GM13977 (cell line): ENCODE data around the gene LPP.

Source experiments
- DNase-seq: peaks from one replicate; pipeline ENCODE4 v3.0.0; 2012; ENCODE audit warnings: low spot score
- CTCF ChIP-seq: IDR thresholded peaks from 2 replicates; pipeline ENCODE4 v1.5.1; 2012; ENCODE audit warnings: mild to moderate bottlenecking, control low read depth; ENCODE audit not compliant: insufficient read depth; ENCODE audit errors: extremely low read depth, missing control alignments
- in situ Hi-C: fragments of 300-500 bp; cut with MboI; formaldehyde crosslinking; loops from one replicate; pipeline ENCODE4 v1.12.0; 2022; ENCODE audit warnings: low sequenced_read_pairs, low pct_unique_long_range_greater_than_20kb, mixed read lengths, inconsistent platforms; ENCODE audit not compliant: unreplicated experiment

Gene LPP

GRCh38 chr3:188510366-188510765, 356.4 kb downstream of the LPP start:
- in situ Hi-C loops: no loop called here
- no peak for TF ChIP-seq CTCF
- DNase-seq: no peak

DNA sequence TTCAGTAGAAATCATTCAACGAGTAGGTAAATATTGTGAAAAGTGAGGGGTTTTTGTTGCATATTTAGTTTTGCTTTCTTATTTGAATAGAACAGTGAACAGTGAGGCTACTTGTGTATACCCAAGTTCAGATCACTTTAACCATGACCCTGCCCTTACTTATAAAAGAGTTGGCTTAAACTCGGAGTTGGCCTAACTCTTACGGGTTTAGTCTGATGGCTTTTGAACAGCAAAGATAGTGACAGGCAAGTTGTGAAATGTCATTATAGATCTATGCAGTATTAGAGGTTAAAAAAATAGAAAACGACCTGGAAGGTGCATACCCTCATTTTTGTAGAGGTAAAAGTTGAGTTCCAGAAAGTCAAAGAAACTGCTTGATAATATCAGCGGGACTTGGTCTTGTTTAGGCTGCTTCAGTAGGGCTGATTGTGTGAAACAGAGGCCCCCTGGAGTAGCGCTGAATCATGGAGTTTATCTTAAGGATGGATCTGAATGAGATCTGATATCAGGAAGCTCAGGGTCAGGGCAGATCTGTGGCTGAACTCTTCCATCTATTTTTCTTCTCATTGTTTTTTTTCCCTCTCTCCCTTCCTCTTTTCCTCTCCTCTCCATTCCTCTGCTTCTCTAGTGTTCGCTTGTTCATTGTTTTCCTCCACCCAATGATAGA, 359.8 kb downstream of the LPP start:
- in situ Hi-C loops: no loop called here
- TF ChIP-seq CTCF: no peak
- DNase-seq: no peak

DNA sequence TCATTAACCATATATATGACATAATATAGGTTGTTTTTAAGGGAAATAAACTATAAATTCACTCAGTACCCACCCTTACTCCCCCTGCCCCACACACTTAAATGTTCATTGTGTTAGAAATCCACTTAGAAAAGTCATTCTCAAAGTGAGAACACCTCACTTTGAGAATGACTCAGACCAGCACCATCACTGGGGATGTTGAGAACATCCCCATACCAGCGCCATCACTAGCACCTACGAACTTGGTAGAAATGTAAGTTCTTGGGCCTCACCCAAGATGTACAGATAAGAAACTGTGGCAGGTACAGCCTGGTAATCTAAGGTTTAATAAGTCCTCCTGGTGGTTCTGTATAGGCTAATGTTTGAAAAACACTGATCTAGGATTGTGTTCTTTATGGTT, 362.6 kb downstream of the LPP start:
- in situ Hi-C loops: no loop called here
- DNase-seq: no peak
- no peak for TF ChIP-seq CTCF

GRCh38 chr3:188518416-188518815, 364.5 kb downstream of the LPP start:
- in situ Hi-C loops: no loop called here

GRCh38 chr3:188518835-188519452, 365.0 kb downstream of the LPP start:
- in situ Hi-C loops: no loop called here
- no peak for DNase-seq
- TF ChIP-seq CTCF: no peak

More at GRCh38 chr3:188518416-188518815, 364.5 kb downstream of the LPP start:
- no peak for DNase-seq
- TF ChIP-seq CTCF: no peak

DNA sequence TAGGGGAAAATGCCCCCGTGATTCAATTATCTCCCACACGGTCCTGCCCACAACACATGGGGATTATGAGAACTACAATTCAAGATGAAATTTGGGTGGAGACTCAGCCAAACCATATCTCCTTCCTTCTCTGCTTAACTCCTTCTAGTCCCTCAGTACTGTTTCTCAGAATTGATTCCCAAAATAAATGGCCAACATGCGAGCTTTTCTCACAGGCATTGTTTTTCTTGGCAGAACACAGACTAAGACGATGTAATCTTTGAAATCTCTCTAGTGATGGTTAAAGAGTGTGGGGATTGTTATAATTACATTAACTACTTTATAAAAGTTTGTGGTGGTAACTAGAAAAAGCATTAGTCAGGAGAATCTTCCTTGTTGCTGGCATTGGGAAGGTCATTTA, 366.5 kb downstream of the LPP start:
- in situ Hi-C loops: no loop called here
- no peak for TF ChIP-seq CTCF
- DNase-seq: no peak
